Lower leg skin (tissue), 4 donors: ENCODE measurements around the gene AMIGO1. TPM values are rescaled to one million over a fixed set of nuclear protein-coding genes. Genes with fewer than 3 reads are reported as not detected.

Experiments
- DNase-seq, 2 donors: peaks; one replicate each; pipeline ENCODE4 v3.0.0-alpha.2; 2019; ENCODE audit warnings: low spot score in 2 of 2
- H3K4me3 ChIP-seq: fragments of 200-600 bp; sonication (generic); 2 replicates; pipeline ENCODE4 v1.5.1; 2017; ENCODE audit warnings: mild to moderate bottlenecking, low read depth; ENCODE audit not compliant: poor library complexity, severe bottlenecking
- CTCF ChIP-seq, 3 donors: fragments of 450-650 bp; IDR thresholded peaks; one replicate each; pipeline ENCODE4 v1.5.1; 2016; ENCODE audit warnings: antibody characterized with exemption in 3 of 3, mild to moderate bottlenecking in 3 of 3, moderate library complexity in 2 of 3
- POLR2A ChIP-seq, 2 donors: fragments of 450-650 bp; IDR thresholded peaks; one replicate each; pipeline ENCODE4 v1.6.1; 2016 to 2017; ENCODE audit warnings: antibody characterized with exemption in 2 of 2, mild to moderate bottlenecking in 1 of 2, moderate library complexity in 1 of 2
- WGBS, 2 donors: methylation state at CpG; one replicate each; pipeline ENCODE4 v1.1.5; 2018; 5-methylcytosine and 5-hydroxymethylcytosine counted together
- intact Hi-C: fragments of 100-400 bp; cut with DNase I; formaldehyde crosslinking; loops from one replicate; pipeline ENCODE4 v1.15.0; 2023; ENCODE audit warnings: low total_unique reads
- total RNA-seq, 4 donors: library from RNA; depleted of rRNA; stranded (reverse); fragments of >200 nt; gene quantifications; one replicate each; pipeline ENCODE4 v1.1.0, GENCODE V29; 2016

The AMIGO1 gene
- total RNA-seq, 4 donors from 2014 or later: 3.9 to 7.9 (median 5.4) TPM

GRCh38 chr1:109488696-109489095 lies 20.8 kb downstream of the AMIGO1 start:
- H3K4me3 ChIP-seq: no peak overlapping the region
- intact Hi-C loops: no loop called here
- DNase-seq: no peak
- no peak for TF ChIP-seq CTCF (IDR thresholded peaks at IDR 0.05)
- TF ChIP-seq POLR2A (IDR thresholded peaks at IDR 0.05): no peak
- WGBS, 2 donors: 90 to 93% methylated on average over 12 of the region's 12 CpGs

GRCh38 chr1:109488201-109488600 lies 21.3 kb downstream of the AMIGO1 start:
- WGBS, 2 donors: 77 to 87% methylated on average over 5 of the region's 5 CpGs
- no peak for DNase-seq

GRCh38 chr1:109487261-109487660 lies 22.3 kb downstream of the AMIGO1 start:
- WGBS, 2 donors: 77 to 80% methylated on average over 5 of the region's 5 CpGs
- DNase-seq: no peak
- no peak overlapping the region for H3K4me3 ChIP-seq
- TF ChIP-seq CTCF (IDR thresholded peaks at IDR 0.05): no peak
- no peak for TF ChIP-seq POLR2A (IDR thresholded peaks at IDR 0.05)
- intact Hi-C loops: no loop called here

More at GRCh38 chr1:109488201-109488600, 21.3 kb downstream of the AMIGO1 start:
- TF ChIP-seq POLR2A (IDR thresholded peaks at IDR 0.05) (no peak), CTCF (IDR thresholded peaks at IDR 0.05) (no peak)
- intact Hi-C loops: no loop called here
- H3K4me3 ChIP-seq: no peak overlapping the region

- DNase-seq: no peak
- intact Hi-C loops: no loop called here
- H3K4me3 ChIP-seq: no peak overlapping the region
- TF ChIP-seq POLR2A (IDR thresholded peaks at IDR 0.05): no peak
- TF ChIP-seq CTCF (IDR thresholded peaks at IDR 0.05): no peak
- 14 to 22% methylated on average over 3 of the region's 3 CpGs for WGBS, 2 donors
Measured at GRCh38 chr1:109485001-109485400, 24.5 kb downstream of the AMIGO1 start.

- H3K4me3 ChIP-seq: peak overlapping the region; percentile 36
- intact Hi-C loops: no loop called here
- DNase-seq: no peak
- WGBS, 2 donors: 27 to 29% methylated on average over 15 of the region's 15 CpGs
- TF ChIP-seq CTCF (IDR thresholded peaks at IDR 0.05): no peak
- no peak for TF ChIP-seq POLR2A (IDR thresholded peaks at IDR 0.05)
Measured at GRCh38 chr1:109484519-109484975, 25.0 kb downstream of the AMIGO1 start.
